Ovary (tissue), 9 donors: Measurements from ENCODE around the gene TBL1X. TPM values are rescaled to one million over a fixed set of nuclear protein-coding genes. Genes with fewer than 3 reads are reported as not detected.

Experiments used
- DNase-seq, 5 donors: peaks; one replicate each; pipeline ENCODE4 v3.0.0-alpha.2; 2019 to 2020
- H3K27ac ChIP-seq, 2 donors: fragments of 200-600 bp; one replicate each; pipeline versions ENCODE4 v1.5.1 to v1.8.0; 2019 to 2022
- H3K27me3 ChIP-seq: fragments of 200-600 bp; one replicate; pipeline ENCODE4 v1.8.0; 2022
- H3K36me3 ChIP-seq: fragments of 200-600 bp; sonication (generic); one replicate; pipeline ENCODE4 v1.5.1; 2019
- H3K4me1 ChIP-seq: one replicate; pipeline ENCODE4 v1.8.1; 2013; ENCODE audit warnings: mild to moderate bottlenecking, moderate library complexity; ENCODE audit not compliant: insufficient read depth
- H3K4me3 ChIP-seq: fragments of 200-600 bp; sonication (generic); one replicate; pipeline ENCODE4 v1.5.1; 2017
- H3K9me3 ChIP-seq, 2 donors: fragments of 200-600 bp in 1 of 2; sonication (generic) in 1 of 2; one replicate each; pipeline versions ENCODE4 v1.5.1 to v1.8.1; 2013 to 2019; ENCODE audit warnings: mild to moderate bottlenecking in 1 of 2, moderate library complexity in 1 of 2
- CTCF ChIP-seq, 3 donors: fragments of 450-650 bp in 2 of 3; fragments of 200-600 bp in 1 of 3; IDR thresholded peaks; one replicate each; pipeline versions ENCODE4 v1.5.1 to v1.8.0; 2016 to 2022; ENCODE audit warnings: antibody characterized with exemption in 3 of 3, mild to moderate bottlenecking in 1 of 3
- EP300 ChIP-seq: sonication (generic); formaldehyde crosslinking; IDR thresholded peaks from one replicate; pipeline ENCODE4 v1.6.1; 2017; ENCODE audit warnings: antibody characterized with exemption
- POLR2A ChIP-seq: fragments of 450-650 bp; IDR thresholded peaks from one replicate; pipeline ENCODE4 v1.6.1; 2017; ENCODE audit warnings: antibody characterized with exemption, mild to moderate bottlenecking, moderate library complexity
- WGBS, 3 donors: extraction: QIAGEN DNeasy Blood & Tissue Kit in 1 of 3; methylation state at CpG; one replicate each; pipeline versions ENCODE4 v1.1.5 to v1.1.7; 2013 to 2017; 5-methylcytosine and 5-hydroxymethylcytosine counted together
- intact Hi-C, 4 donors: fragments of 100-400 bp; cut with DNase I; formaldehyde crosslinking; loops; one replicate each; pipeline versions ENCODE4 v1.11.0 to v1.15.1; 2022 to 2023
- polyA plus RNA-seq, 2 donors: library from polyadenylated mRNA; stranded (reverse); fragments of 200-250 nt in 1 of 2; fragments of 350-450 nt in 1 of 2; fragmentation: Illumina TruSeq in 1 of 2; extraction: RNeasy Lipid Tissue Mini Kit (QIAGEN cat#74804) in 1 of 2; gene quantifications; one replicate each; pipeline ENCODE4 v1.2.3, GENCODE V29; 2013 to 2014
- total RNA-seq, 7 donors: library from RNA; depleted of rRNA in 2 of 7; stranded (reverse); fragments of >200 nt in 2 of 7; fragmentation: NEBNext Ultra II Directional in 3 of 7; extraction: Animal tissue kit (Norgen Biotek cat#: 25700) in 3 of 7; gene quantifications; one replicate each; pipeline versions ENCODE4 v1.1.0 to v1.2.4, GENCODE V29; 2016 to 2023
- donor health status: DM: no; HTN: no; CAD: no; lungs with moderate emphysema.
- donor health status: DM: no; HTN: no; CAD: no.
- donor health status: Bipolar disorder and iron deficiency.
- donor health status: DM: yes; HTN: yes; CAD: no.
- donor health status: DM: no; HTN: no; CAD: no.
- donor health status: DM: yes; HTN: yes; CAD: no.

The TBL1X gene
- total and polyA plus RNA-seq, 9 donors, result 11.3 to 50.5 (median 32.0) TPM

- intact Hi-C loops, result no loop called here
Measured at GRCh38 chrX:9555354-9555753, 90.5 kb downstream of the TBL1X start.

GRCh38 chrX:9557091-9557490, 92.2 kb downstream of the TBL1X start:
- WGBS, 3 donors, result 78 to 82% (median 81%) methylated on average over 11 of the region's 11 CpGs
- Histone ChIP-seq H3K9me3 (no peaks in the 10 kb centered on the region), H3K27ac (no peak overlapping the region), H3K4me1 (no peaks in the 10 kb centered on the region), H3K4me3 (no peak overlapping the region), H3K36me3 (no peaks in the 10 kb centered on the region), H3K27me3 (no peaks in the 10 kb centered on the region)
- no peak for DNase-seq
- intact Hi-C loops, result no loop called here
- no peak for TF ChIP-seq POLR2A
- no peak for TF ChIP-seq EP300
- TF ChIP-seq CTCF (IDR thresholded peaks at IDR 0.05), result no peak

More at GRCh38 chrX:9555354-9555753, 90.5 kb downstream of the TBL1X start:
- no peaks in the 10 kb centered on the region for H3K9me3 ChIP-seq
- H3K27me3 ChIP-seq, result no peaks in the 10 kb centered on the region
- DNase-seq, result no peak
- H3K4me3 ChIP-seq, result no peak overlapping the region
- no peaks in the 10 kb centered on the region for H3K4me1 ChIP-seq
- no peak overlapping the region for H3K27ac ChIP-seq
- no peak for TF ChIP-seq EP300
- no peaks in the 10 kb centered on the region for H3K36me3 ChIP-seq
- 74 to 84% (median 81%) methylated on average over 2 of the region's 2 CpGs for whole genome bisulfite sequencing, 3 donors

GRCh38 chrX:9557521-9557920, 92.7 kb downstream of the TBL1X start:
- DNase-seq, result no peak
- WGBS, 3 donors, result 77 to 82% (median 79%) methylated on average over 5 of the region's 5 CpGs
- no peaks in the 10 kb centered on the region for H3K27me3 ChIP-seq
- no peak overlapping the region for H3K4me3 ChIP-seq
- no peaks in the 10 kb centered on the region for H3K4me1 ChIP-seq
- intact Hi-C loops, result no loop called here
- no peak overlapping the region for H3K27ac ChIP-seq
- H3K9me3 ChIP-seq, result no peaks in the 10 kb centered on the region
- no peaks in the 10 kb centered on the region for H3K36me3 ChIP-seq
- TF ChIP-seq CTCF (IDR thresholded peaks at IDR 0.05), result no peak

- no peaks in the 10 kb centered on the region for H3K9me3 ChIP-seq
- DNase-seq, result no peak
- intact Hi-C loops, result no loop called here
- H3K4me3 ChIP-seq, result no peak overlapping the region
- no peaks in the 10 kb centered on the region for H3K27me3 ChIP-seq
- no peak overlapping the region for H3K27ac ChIP-seq
- H3K4me1 ChIP-seq, result peaks cover 2% of the 10 kb centered on the region
- no peaks in the 10 kb centered on the region for H3K36me3 ChIP-seq
- TF ChIP-seq POLR2A, result no peak
- no peak for TF ChIP-seq EP300
- TF ChIP-seq CTCF (IDR thresholded peaks at IDR 0.05), result no peak
- 52 to 56% (median 55%) methylated on average over 4 of the region's 4 CpGs for WGBS, 3 donors
Measured at GRCh38 chrX:9558615-9559014, 93.8 kb downstream of the TBL1X start.

GRCh38 chrX:9560219-9560618, 95.4 kb downstream of the TBL1X start:
- TF ChIP-seq CTCF (IDR thresholded peaks at IDR 0.05) (no peak), POLR2A (no peak), EP300 (no peak)
- no peaks in the 10 kb centered on the region for H3K9me3 ChIP-seq
- H3K4me3 ChIP-seq, result no peak overlapping the region
- no peaks in the 10 kb centered on the region for H3K36me3 ChIP-seq
- no peak overlapping the region for H3K27ac ChIP-seq
- DNase-seq, result no peak
- H3K27me3 ChIP-seq, result no peaks in the 10 kb centered on the region
- 90 to 96% (median 91%) methylated on average over 9 of the region's 9 CpGs for WGBS, 3 donors
- H3K4me1 ChIP-seq, result peaks cover 2% of the 10 kb centered on the region
- intact Hi-C loops, result no loop called here
